Thoracic aorta (tissue), 2 donors: Measurements from ENCODE around the gene ATP1A3. TPM values are rescaled to one million over a fixed set of nuclear protein-coding genes. Genes with fewer than 3 reads are reported as not detected.

Source experiments
- ATAC-seq: fragments of 150-250 bp; one replicate; pipeline ENCODE4 v1.8.0; 2017; ENCODE audit warnings: low read depth; ENCODE audit not compliant: insufficient number of reproducible peaks, low FRiP score
- DNase-seq: peaks from one replicate; pipeline ENCODE4 v3.0.0-alpha.2; 2020; ENCODE audit warnings: low spot score
- H3K27ac ChIP-seq, 2 donors: fragments of 200-600 bp; sonication (generic); 1 replicate in 1 of 2; 2 replicates in 1 of 2; pipeline ENCODE4 v1.5.1; 2016; ENCODE audit warnings: mild to moderate bottlenecking in 2 of 2, moderate library complexity in 2 of 2
- H3K27me3 ChIP-seq: fragments of 200-600 bp; sonication (generic); replicated peaks from 2 replicates; pipeline ENCODE4 v1.6.0; 2016; ENCODE audit warnings: mild to moderate bottlenecking; ENCODE audit not compliant: insufficient read depth
- H3K36me3 ChIP-seq: fragments of 200-600 bp; sonication (generic); one replicate; pipeline ENCODE4 v1.5.1; 2016
- H3K4me1 ChIP-seq, 2 donors: fragments of 200-600 bp; sonication (generic); 1 replicate in 1 of 2; 2 replicates in 1 of 2; pipeline versions ENCODE4 v1.5.1 to v1.6.0; 2016; ENCODE audit warnings: low read depth in 2 of 2, mild to moderate bottlenecking in 1 of 2; ENCODE audit not compliant: control insufficient read depth in 1 of 2
- H3K4me3 ChIP-seq: fragments of 200-600 bp; sonication (generic); 2 replicates; pipeline ENCODE4 v1.5.1; 2016; ENCODE audit warnings: mild to moderate bottlenecking
- H3K9me3 ChIP-seq: fragments of 200-600 bp; sonication (generic); 2 replicates; pipeline ENCODE4 v1.5.1; 2016
- CTCF ChIP-seq: fragments of 200-600 bp; sonication (generic); IDR thresholded peaks from one replicate; pipeline ENCODE4 v1.5.1; 2019; ENCODE audit warnings: antibody characterized with exemption
- total RNA-seq, 2 donors: library from RNA; depleted of rRNA; stranded (reverse); fragments of >200 nt; gene quantifications; one replicate each; pipeline versions ENCODE4 v1.1.0 to v1.2.3, GENCODE V29; 2016

Gene ATP1A3
- total RNA-seq, 2 donors from 2014 or later: 0.14 TPM; not detected in 1

- ATAC-seq (no peak), DNase-seq (no peak)
- no peak overlapping the region for H3K4me3 ChIP-seq
- peak; percentile 20 for TF ChIP-seq CTCF
- no peaks in the 10 kb centered on the region for H3K27me3 ChIP-seq
- H3K27ac ChIP-seq: no peak overlapping the region
- peaks cover 9 to 16% of the 10 kb centered on the region in 2 donors for H3K4me1 ChIP-seq
- H3K36me3 ChIP-seq: no peaks in the 10 kb centered on the region
- no peaks in the 10 kb centered on the region for H3K9me3 ChIP-seq
Measured at GRCh38 chr19:42028304-42029216, 34.5 kb upstream of the ATP1A3 start.

GRCh38 chr19:42024622-42025111 is 30.6 kb upstream of the ATP1A3 start:
- no peak for TF ChIP-seq CTCF
- ATAC-seq (no peak), DNase-seq (no peak)
- Histone ChIP-seq H3K27me3 (no peaks in the 10 kb centered on the region), H3K4me1 (peaks cover 9 to 16% of the 10 kb centered on the region in 2 donors), H3K9me3 (no peaks in the 10 kb centered on the region), H3K36me3 (peaks cover 7% of the 10 kb centered on the region), H3K4me3 (no peak overlapping the region), H3K27ac (no peak overlapping the region)

- no peaks in the 10 kb centered on the region for H3K27me3 ChIP-seq
- no peak for TF ChIP-seq CTCF
- peaks cover 7% of the 10 kb centered on the region for H3K36me3 ChIP-seq
- no peak overlapping the region for H3K4me3 ChIP-seq
- no peak overlapping the region for H3K27ac ChIP-seq
- H3K9me3 ChIP-seq: no peaks in the 10 kb centered on the region
- DNase-seq: no peak
- H3K4me1 ChIP-seq: peaks cover 9 to 16% of the 10 kb centered on the region in 2 donors
- ATAC-seq: no peak
Measured at GRCh38 chr19:42023943-42024260, 29.9 kb upstream of the ATP1A3 start.

- TF ChIP-seq CTCF: no peak
- Histone ChIP-seq H3K4me3 (no peak overlapping the region), H3K4me1 (peaks cover 9 to 16% of the 10 kb centered on the region in 2 donors), H3K27ac (no peak overlapping the region), H3K27me3 (no peaks in the 10 kb centered on the region), H3K36me3 (peaks cover 7% of the 10 kb centered on the region), H3K9me3 (no peaks in the 10 kb centered on the region)
- DNase-seq (no peak), ATAC-seq (no peak)
Measured at GRCh38 chr19:42023121-42023942, 29.3 kb upstream of the ATP1A3 start.

- no peak for DNase-seq
- Histone ChIP-seq H3K27me3 (no peaks in the 10 kb centered on the region), H3K9me3 (no peaks in the 10 kb centered on the region), H3K27ac (no peak overlapping the region), H3K4me1 (peaks cover 9 to 16% of the 10 kb centered on the region in 2 donors), H3K36me3 (peaks cover 7% of the 10 kb centered on the region), H3K4me3 (no peak overlapping the region)
- no peak for TF ChIP-seq CTCF
- no peak for ATAC-seq
Measured at GRCh38 chr19:42022616-42023015, 28.6 kb upstream of the ATP1A3 start.
